ENCODE measurements around the gene FTO.

FTO gene

GRCh38 chr16:54140057-54140787 is 436.3 kb downstream of the FTO start:
- no peak for DNase-seq

- no peak for DNase-seq
Measured at GRCh38 chr16:54140788-54141136, 436.8 kb downstream of the FTO start.

DNA sequence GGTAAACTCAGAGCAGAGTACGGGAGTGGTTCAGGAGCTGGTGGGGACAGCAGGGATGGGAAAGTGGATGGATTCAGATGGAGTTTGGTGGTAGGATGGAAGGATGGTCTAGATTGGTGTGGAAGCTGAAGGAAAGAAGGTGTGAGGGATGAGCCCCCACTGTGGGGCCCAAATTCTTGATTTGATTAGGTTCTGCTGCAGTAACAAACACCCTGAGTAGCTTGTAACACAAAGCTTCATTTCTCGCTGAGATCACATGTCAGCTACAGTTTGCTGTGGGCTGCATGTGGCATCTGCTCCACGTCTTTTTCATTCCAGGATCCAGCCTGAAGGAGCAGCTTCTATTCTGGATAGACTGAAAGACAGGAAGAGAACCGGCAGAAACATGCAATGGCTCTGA is 438.8 kb downstream of the FTO start:
- DNase-seq: no peak

DNA sequence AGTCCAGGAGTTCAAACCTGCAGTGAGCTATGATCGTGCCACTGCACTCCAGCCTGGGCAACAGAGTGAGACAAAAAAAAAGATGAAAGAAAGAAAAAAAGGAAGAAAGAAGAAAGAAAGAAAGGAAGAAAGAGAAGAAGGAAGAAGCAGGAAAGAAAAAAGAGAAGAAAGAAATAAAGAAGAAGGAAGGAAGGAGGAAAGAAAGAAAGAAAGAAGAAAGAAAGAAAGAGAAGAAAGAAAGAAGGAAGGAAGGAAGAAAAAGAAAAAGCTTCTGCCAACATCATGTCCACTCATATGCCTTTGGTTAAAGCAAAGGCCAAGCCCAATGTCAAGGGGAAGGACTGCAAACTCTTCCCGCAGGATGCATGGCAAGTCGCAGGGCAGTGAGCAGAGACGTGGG is 439.5 kb downstream of the FTO start:
- no peak for DNase-seq

GRCh38 chr16:54143934-54144571 is 440.1 kb downstream of the FTO start:
- no peak for DNase-seq

- DNase-seq: no peak
Measured at GRCh38 chr16:54144572-54144947, 440.6 kb downstream of the FTO start.

GRCh38 chr16:54145881-54146280 is 441.9 kb downstream of the FTO start:
- DNase-seq: no peak

GRCh38 chr16:54148974-54149373 is 445.0 kb downstream of the FTO start:
- DNase-seq: no peak

- DNase-seq: no peak
Measured at GRCh38 chr16:54150861-54151260, 446.9 kb downstream of the FTO start.

GRCh38 chr16:54152362-54153239 is 448.6 kb downstream of the FTO start:
- DNase-seq: no peak

DNA sequence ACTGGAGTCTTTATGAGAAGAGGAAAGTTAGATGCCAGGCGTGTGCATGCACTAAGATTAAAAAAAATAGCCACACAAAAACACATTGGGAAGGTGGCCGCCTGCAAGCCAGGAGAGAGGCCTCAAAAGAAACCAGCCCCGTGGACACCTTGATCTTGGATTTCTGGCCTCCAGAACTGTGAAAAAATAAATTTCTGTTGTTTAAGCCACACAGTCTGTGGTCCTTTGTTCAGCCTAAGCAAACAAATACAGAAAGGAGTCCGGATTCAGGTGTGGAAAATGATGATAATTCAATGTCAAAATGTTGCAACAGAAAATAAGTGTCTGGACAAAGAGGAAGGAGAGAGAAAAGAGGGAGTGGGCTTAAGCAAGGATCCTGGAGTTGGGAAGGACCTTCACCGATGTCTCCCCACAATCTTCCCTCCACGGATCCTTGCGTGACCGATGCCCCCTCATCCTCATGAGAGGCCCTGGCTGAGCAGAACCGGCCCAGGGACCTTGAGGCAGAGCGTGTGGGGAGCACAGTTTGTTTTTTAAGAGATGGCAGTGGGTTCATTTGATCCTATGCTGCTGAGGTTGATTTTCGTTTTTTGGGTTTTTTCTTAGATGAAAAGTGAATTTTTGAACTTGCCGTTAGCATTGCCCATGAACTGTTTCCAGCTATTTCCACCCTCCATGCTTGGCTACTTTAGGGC is 449.4 kb downstream of the FTO start:
- DNase-seq: no peak

DNA sequence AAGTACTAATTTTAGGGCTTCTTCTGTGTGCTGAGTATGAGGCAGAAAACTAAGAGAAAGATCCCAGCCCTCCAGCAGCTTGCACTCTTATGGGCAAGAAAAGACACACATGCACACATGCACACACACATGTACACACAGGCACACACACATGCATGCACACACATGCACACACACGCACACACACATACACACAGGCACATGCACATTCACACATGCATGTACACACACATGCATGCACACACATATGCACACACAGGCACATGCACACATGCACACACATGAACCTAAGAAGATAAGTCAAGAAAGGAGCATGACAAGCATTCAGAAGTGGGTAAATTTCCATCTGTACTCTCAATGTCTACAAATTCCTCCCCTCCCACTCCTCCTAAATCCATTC is 452.4 kb downstream of the FTO start:
- DNase-seq: no peak

DNA sequence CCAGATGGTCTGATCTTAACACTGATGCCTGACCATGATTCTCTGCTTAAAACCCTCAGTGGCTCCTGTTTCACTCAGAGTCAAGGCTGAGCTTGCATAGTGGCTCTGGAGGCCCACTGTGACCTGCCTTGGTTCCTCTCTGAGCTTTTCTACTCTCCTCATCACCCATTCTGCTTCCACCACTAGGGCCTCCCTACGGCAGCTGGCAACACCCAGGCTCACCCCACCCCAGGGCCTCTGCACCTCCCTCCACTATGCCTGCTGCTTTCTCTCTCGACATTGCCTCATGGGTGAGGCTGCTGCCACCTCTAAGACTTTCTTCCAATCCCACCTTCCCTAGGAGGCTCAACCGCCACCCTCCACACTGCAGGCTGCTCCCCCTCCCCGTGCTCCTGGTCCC is 455.0 kb downstream of the FTO start:
- no peak for DNase-seq

GRCh38 chr16:54159490-54160080 is 455.6 kb downstream of the FTO start:
- no peak for DNase-seq

DNA sequence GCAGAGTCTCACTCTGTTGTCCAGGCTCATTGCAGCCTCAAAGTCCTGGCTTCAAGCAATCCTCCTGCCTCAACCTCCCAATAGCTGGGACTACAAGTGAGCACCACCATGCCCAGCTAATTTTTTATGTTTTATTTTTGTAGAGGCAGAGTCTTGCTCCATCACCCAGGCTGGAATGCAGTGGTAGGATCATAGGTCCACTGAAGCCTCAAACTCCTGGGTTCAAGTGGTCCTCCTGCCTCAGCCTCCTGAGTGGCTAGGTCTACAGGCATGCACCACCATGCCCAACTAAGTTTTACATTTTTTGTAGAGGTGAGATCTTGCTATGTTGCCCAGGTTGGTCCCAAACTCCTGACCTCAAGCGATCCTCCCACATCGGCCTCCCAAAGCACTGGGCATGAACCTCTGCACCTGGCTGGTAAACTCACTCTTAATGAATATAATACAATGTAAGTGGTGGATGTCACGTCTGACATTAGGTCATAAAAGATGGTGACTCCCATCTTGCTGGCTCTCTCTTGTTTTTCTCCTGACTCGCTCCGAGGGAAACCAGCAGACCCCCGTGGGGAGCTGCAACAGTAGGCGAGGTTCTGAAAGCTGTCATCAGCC is 456.4 kb downstream of the FTO start:
- DNase-seq: no peak

- no peak for DNase-seq
Measured at GRCh38 chr16:54160939-54161897, 457.3 kb downstream of the FTO start.

DNA sequence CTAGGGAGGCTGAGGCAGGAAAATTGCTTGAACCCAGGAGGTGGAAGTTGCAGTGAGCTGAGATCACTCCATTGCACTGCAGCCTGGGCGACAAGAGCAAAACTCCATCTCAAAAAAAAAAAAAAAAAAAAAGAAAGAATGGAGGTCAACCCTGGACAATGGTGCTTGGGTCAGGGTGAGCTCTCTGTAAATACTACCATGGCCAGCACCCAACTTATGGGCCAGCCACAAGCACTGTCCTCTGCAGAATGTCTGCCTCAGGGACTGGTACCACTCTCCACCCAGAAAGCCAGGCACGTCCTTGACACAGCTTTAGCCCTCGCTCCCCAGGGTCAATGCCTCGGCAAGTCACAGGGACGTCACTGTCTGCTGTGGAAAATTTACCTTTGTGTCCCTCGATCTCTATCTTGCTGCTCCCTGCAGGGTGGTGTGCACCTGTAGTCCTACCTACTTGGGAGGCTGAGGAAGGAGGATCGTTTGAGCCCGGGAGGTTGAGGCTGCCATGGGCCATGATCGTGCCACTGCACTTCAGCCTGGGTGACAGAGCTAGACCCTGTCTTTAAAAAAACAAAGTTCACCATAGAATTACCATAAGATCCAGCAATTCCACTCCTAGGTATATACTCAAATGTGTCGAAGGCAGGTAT is 459.4 kb downstream of the FTO start:
- no peak for DNase-seq

GRCh38 chr16:54164789-54165173 is 460.8 kb downstream of the FTO start:
- DNase-seq: no peak

DNA sequence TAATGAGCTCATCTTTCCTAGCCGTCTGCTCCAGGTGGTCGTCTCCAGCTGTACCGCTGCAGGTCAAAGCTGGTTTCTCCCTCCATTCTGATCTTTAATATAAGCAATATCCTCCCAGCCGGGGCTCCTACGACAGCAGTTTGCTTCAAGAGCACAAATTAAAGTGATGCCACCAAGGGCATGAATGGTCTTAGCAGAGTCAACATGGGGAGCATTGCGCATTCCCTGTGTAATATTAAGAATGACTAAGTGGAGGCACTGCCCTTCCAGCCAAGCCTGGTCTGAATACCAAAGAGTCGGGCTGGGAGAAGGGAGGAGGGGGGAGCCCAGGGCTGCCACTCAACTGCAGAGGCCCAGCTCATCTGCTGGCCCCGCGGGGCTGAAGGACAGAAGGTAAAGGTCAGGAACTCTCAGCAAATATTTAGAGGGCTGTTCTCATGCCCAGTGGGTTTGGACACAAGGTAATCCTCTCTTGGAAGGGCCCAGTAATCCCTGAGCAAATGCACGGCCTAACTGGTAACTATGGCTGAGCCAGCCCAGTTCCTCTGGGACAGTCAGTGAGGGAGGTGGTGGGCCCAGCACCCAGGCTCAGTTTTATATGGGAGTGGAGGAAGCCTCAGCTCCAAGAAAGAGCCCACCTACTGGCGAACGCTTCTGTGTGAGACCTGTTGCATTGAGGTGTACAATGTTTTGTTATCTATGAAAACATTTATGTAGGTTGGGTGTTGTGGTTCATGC is 461.4 kb downstream of the FTO start:
- DNase-seq: no peak

All from NCI-H2029 (cell line).